Measurements from ENCODE around the gene API5. TPM values are rescaled to one million over a fixed set of nuclear protein-coding genes. Genes with fewer than 3 reads are reported as not detected.

Gene API5
- total and polyA plus RNA-seq, 10 of the 15 experiments (the other 5 are each of a cell fraction or from before 2014, with no cell fraction given) = 52.0 to 193 (median 106) TPM

GRCh38 chr11:43358801-43359421 lies 47.1 kb downstream of the API5 start, which contains the start of gene TTC17 (continued):
- TF ChIP-seq PML (IDR thresholded peaks at IDR 0.05; ENCODE audit: low read length) = peak; percentile 78; the same call in 1 of the 2 replicates
- peak; percentile 66 for TF ChIP-seq RELA (IDR thresholded peaks at IDR 0.05; ENCODE audit: borderline replicate concordance, partially characterized antibody)
- TF ChIP-seq, protein P1, sequence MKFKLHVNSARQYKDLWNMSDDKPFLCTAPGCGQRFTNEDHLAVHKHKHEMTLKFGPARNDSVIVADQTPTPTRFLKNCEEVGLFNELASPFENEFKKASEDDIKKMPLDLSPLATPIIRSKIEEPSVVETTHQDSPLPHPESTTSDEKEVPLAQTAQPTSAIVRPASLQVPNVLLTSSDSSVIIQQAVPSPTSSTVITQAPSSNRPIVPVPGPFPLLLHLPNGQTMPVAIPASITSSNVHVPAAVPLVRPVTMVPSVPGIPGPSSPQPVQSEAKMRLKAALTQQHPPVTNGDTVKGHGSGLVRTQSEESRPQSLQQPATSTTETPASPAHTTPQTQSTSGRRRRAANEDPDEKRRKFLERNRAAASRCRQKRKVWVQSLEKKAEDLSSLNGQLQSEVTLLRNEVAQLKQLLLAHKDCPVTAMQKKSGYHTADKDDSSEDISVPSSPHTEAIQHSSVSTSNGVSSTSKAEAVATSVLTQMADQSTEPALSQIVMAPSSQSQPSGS (IDR thresholded peaks at IDR 0.05; ENCODE audit: low read length) = no peak
- no peak for TF ChIP-seq MYC (IDR thresholded peaks at IDR 0.05; ENCODE audit: insufficient read depth, insufficient read length, insufficient replicate concordance, low read length, severe bottlenecking)
- no peak for TF ChIP-seq BCL11A (IDR thresholded peaks at IDR 0.05; ENCODE audit: low read depth, low read length)
- TF ChIP-seq ESRRA (IDR thresholded peaks at IDR 0.05; ENCODE audit: low read length) = no peak
- peak; percentile 71 for TF ChIP-seq HCFC1 (IDR thresholded peaks at IDR 0.05; ENCODE audit: low read length)
- TF ChIP-seq, protein P2, sequence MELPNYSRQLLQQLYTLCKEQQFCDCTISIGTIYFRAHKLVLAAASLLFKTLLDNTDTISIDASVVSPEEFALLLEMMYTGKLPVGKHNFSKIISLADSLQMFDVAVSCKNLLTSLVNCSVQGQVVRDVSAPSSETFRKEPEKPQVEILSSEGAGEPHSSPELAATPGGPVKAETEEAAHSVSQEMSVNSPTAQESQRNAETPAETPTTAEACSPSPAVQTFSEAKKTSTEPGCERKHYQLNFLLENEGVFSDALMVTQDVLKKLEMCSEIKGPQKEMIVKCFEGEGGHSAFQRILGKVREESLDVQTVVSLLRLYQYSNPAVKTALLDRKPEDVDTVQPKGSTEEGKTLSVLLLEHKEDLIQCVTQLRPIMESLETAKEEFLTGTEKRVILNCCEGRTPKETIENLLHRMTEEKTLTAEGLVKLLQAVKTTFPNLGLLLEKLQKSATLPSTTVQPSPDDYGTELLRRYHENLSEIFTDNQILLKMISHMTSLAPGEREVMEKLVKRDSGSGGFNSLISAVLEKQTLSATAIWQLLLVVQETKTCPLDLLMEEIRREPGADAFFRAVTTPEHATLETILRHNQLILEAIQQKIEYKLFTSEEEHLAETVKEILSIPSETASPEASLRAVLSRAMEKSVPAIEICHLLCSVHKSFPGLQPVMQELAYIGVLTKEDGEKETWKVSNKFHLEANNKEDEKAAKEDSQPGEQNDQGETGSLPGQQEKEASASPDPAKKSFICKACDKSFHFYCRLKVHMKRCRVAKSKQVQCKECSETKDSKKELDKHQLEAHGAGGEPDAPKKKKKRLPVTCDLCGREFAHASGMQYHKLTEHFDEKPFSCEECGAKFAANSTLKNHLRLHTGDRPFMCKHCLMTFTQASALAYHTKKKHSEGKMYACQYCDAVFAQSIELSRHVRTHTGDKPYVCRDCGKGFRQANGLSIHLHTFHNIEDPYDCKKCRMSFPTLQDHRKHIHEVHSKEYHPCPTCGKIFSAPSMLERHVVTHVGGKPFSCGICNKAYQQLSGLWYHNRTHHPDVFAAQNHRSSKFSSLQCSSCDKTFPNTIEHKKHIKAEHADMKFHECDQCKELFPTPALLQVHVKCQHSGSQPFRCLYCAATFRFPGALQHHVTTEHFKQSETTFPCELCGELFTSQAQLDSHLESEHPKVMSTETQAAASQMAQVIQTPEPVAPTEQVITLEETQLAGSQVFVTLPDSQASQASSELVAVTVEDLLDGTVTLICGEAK (IDR thresholded peaks at IDR 0.05; ENCODE audit: borderline replicate concordance) = peak; percentile 94
- TF ChIP-seq CBFB (IDR thresholded peaks at IDR 0.05; ENCODE audit: low read depth) = peak; percentile 75
- peak; percentile 61; the same call in 1 of the 2 replicates for TF ChIP-seq CHD2 (IDR thresholded peaks at IDR 0.05; ENCODE audit: borderline replicate concordance, low read depth, low read length)
- TF ChIP-seq, protein P3, sequence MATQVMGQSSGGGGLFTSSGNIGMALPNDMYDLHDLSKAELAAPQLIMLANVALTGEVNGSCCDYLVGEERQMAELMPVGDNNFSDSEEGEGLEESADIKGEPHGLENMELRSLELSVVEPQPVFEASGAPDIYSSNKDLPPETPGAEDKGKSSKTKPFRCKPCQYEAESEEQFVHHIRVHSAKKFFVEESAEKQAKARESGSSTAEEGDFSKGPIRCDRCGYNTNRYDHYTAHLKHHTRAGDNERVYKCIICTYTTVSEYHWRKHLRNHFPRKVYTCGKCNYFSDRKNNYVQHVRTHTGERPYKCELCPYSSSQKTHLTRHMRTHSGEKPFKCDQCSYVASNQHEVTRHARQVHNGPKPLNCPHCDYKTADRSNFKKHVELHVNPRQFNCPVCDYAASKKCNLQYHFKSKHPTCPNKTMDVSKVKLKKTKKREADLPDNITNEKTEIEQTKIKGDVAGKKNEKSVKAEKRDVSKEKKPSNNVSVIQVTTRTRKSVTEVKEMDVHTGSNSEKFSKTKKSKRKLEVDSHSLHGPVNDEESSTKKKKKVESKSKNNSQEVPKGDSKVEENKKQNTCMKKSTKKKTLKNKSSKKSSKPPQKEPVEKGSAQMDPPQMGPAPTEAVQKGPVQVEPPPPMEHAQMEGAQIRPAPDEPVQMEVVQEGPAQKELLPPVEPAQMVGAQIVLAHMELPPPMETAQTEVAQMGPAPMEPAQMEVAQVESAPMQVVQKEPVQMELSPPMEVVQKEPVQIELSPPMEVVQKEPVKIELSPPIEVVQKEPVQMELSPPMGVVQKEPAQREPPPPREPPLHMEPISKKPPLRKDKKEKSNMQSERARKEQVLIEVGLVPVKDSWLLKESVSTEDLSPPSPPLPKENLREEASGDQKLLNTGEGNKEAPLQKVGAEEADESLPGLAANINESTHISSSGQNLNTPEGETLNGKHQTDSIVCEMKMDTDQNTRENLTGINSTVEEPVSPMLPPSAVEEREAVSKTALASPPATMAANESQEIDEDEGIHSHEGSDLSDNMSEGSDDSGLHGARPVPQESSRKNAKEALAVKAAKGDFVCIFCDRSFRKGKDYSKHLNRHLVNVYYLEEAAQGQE (IDR thresholded peaks at IDR 0.05; ENCODE audit: low read depth, low read length) = peak; percentile 35; the same call in 1 of the 2 replicates
- TF ChIP-seq SREBF1 (IDR thresholded peaks at IDR 0.05; ENCODE audit: low read length) = 0 out of 2 replicates have a peak, but pooled peaks have one; percentile 9
- TF ChIP-seq MYB (IDR thresholded peaks at IDR 0.05; ENCODE audit: borderline replicate concordance, low read depth, low read length) = no peak
- TF ChIP-seq PAX5 (IDR thresholded peaks at IDR 0.05; ENCODE audit: borderline replicate concordance, low read depth, low read length) = peak; percentile 22; the same call in 1 of the 2 replicates
- TF ChIP-seq, protein P4, sequence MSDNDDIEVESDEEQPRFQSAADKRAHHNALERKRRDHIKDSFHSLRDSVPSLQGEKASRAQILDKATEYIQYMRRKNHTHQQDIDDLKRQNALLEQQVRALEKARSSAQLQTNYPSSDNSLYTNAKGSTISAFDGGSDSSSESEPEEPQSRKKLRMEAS (IDR thresholded peaks at IDR 0.05; ENCODE audit: low read depth, low read length) = 0 out of 2 replicates have a peak, but pooled peaks have one; percentile 1
- TF ChIP-seq ZSCAN29 (IDR thresholded peaks at IDR 0.05) = no peak
- peak; percentile 85; the same call in 1 of the 2 replicates for TF ChIP-seq ZNF207 (IDR thresholded peaks at IDR 0.05; ENCODE audit: borderline replicate concordance)
